A673 (cell line): ENCODE data around the gene F11R. TPM values are rescaled to one million over a fixed set of nuclear protein-coding genes. Genes with fewer than 3 reads are reported as not detected.

Source experiments
- BruUV-seq: library from RNA; stranded (reverse); fragments of 400-500 nt; replicated peaks from 2 replicates; lab custom pipeline; 2021; lab: Mats Ljungman, UMichigan
- CTCF ChIA-PET: fragments of 300-600 bp; sonication (Branson Sonifier 250); formaldehyde crosslinking; loops from one replicate; lab custom pipeline; 2022; ENCODE audit warnings: antibody characterized with exemption; lab: Charles Lee
- POLR2A ChIA-PET: fragments of 300-600 bp; sonication (Branson Sonifier 250); formaldehyde crosslinking; loops from one replicate; lab custom pipeline; 2022; ENCODE audit warnings: antibody characterized with exemption; ENCODE audit not compliant: low non-redundant PET; lab: Charles Lee
- DNase-seq: peaks from one replicate; pipeline ENCODE4 v3.0.0-alpha.2; 2015; ENCODE audit warnings: low spot score
- H3K27ac ChIP-seq: fragments of 200-600 bp; sonication (generic); 2 replicates; pipeline ENCODE4 v1.5.1; 2016; ENCODE audit warnings: mixed run types, low read depth, mild to moderate bottlenecking, mixed read lengths, antibody characterized with exemption, low read length; ENCODE audit not compliant: poor library complexity, severe bottlenecking
- H3K27me3 ChIP-seq: fragments of 200-600 bp; sonication (generic); replicated peaks from 2 replicates; pipeline ENCODE4 v1.6.1; 2017; ENCODE audit warnings: mixed run types, low read depth, mild to moderate bottlenecking, mixed read lengths, antibody characterized with exemption, low read length; ENCODE audit not compliant: insufficient read depth, poor library complexity
- H3K36me3 ChIP-seq: fragments of 200-600 bp; sonication (generic); 2 replicates; pipeline ENCODE4 v1.6.1; 2016; ENCODE audit warnings: mixed run types, mild to moderate bottlenecking, mixed read lengths, antibody characterized with exemption, low read length; ENCODE audit not compliant: insufficient read depth, poor library complexity, severe bottlenecking
- H3K4me1 ChIP-seq: fragments of 200-600 bp; sonication (generic); 2 replicates; pipeline ENCODE4 v1.6.1; 2017; ENCODE audit warnings: mixed run types, mild to moderate bottlenecking, mixed read lengths, antibody characterized with exemption, low read length; ENCODE audit not compliant: insufficient read depth, poor library complexity, severe bottlenecking
- H3K4me3 ChIP-seq: fragments of 200-600 bp; sonication (generic); 2 replicates; pipeline ENCODE4 v1.5.1; 2016; ENCODE audit warnings: low read depth, mixed run types, mild to moderate bottlenecking, mixed read lengths, low read length; ENCODE audit not compliant: poor library complexity, severe bottlenecking
- H3K9me3 ChIP-seq: fragments of 200-600 bp; sonication (generic); 2 replicates; pipeline ENCODE4 v1.6.1; 2016; ENCODE audit warnings: mixed run types, low read depth, mild to moderate bottlenecking, mixed read lengths, antibody characterized with exemption, low read length; ENCODE audit not compliant: poor library complexity, severe bottlenecking
- CTCF ChIP-seq: fragments of 300-800, 200-600 bp; sonication (generic); conservative IDR thresholded peaks from 2 replicates; pipeline ENCODE4 v1.5.1; 2017; ENCODE audit warnings: low read depth, mild to moderate bottlenecking, antibody characterized with exemption, low read length, moderate library complexity, mixed read lengths
- EZH2 ChIP-seq: fragments of 200-600 bp; sonication (generic); IDR thresholded peaks from 2 replicates; pipeline ENCODE4 v1.6.1; 2017; ENCODE audit warnings: borderline replicate concordance, low read depth, mild to moderate bottlenecking, mixed read lengths, antibody characterized with exemption, low read length; ENCODE audit not compliant: poor library complexity, severe bottlenecking
- intact Hi-C: fragments of 100-400 bp; cut with micrococcal nuclease; formaldehyde crosslinking; loops from one replicate; pipeline ENCODE4 v1.10.0; 2022; ENCODE audit not compliant: unreplicated experiment
- total RNA-seq: library from RNA; stranded (reverse); gene quantifications from 2 replicates; pipeline ENCODE4 v1.2.3, GENCODE V29; 2021

F11R gene
- total RNA-seq, 1 experiment from 2014 or later: 2.3 TPM

GRCh38 chr1:161061419-161061818 lies 40.5 kb upstream of the F11R start:
- DNase-seq: no peak
- ChIA-PET POLR2A (no interaction called here), CTCF (no interaction called here)
- Histone ChIP-seq H3K27me3 (peaks cover 9% of the 10 kb centered on the region), H3K9me3 (no peaks in the 10 kb centered on the region), H3K36me3 (no peaks in the 10 kb centered on the region), H3K4me1 (no peaks in the 10 kb centered on the region), H3K27ac (no peak overlapping the region), H3K4me3 (no peak overlapping the region)
- intact Hi-C loops: no loop called here
- no TSS peak for BruUV-seq
- TF ChIP-seq EZH2 (no peak), CTCF (no peak)

GRCh38 chr1:161059293-161059692 lies 38.3 kb upstream of the F11R start:
- intact Hi-C loops: no loop called here
- BruUV-seq: no TSS peak
- CTCF ChIA-PET: no interaction called here

GRCh38 chr1:161054805-161055204 lies 33.9 kb upstream of the F11R start:
- no peak overlapping the region for H3K27ac ChIP-seq
- ChIA-PET CTCF (no interaction called here), POLR2A (no interaction called here)
- no TSS peak for BruUV-seq
- no peaks in the 10 kb centered on the region for H3K36me3 ChIP-seq
- H3K27me3 ChIP-seq: no peaks in the 10 kb centered on the region
- H3K4me1 ChIP-seq: peaks cover 13% of the 10 kb centered on the region
- TF ChIP-seq CTCF: peak; percentile 42
- TF ChIP-seq EZH2: no peak
- no peak overlapping the region for H3K4me3 ChIP-seq
- DNase-seq: no peak
- H3K9me3 ChIP-seq: no peaks in the 10 kb centered on the region
- intact Hi-C loops: no loop called here

More at GRCh38 chr1:161059293-161059692, 38.3 kb upstream of the F11R start:
- Histone ChIP-seq H3K36me3 (no peaks in the 10 kb centered on the region), H3K27me3 (peaks cover 4% of the 10 kb centered on the region), H3K4me3 (no peak overlapping the region), H3K27ac (no peak overlapping the region), H3K4me1 (no peaks in the 10 kb centered on the region), H3K9me3 (no peaks in the 10 kb centered on the region)
- POLR2A ChIA-PET: interaction anchor here (0.6 kb wide), 1 partner anchor 156 kb away, joined by 3 read pairs; no protein-coding TSS in a partner anchor
- no peak for DNase-seq
- TF ChIP-seq EZH2 (no peak), CTCF (no peak)
